Fibroblast of the aortic adventitia (primary cell): ENCODE measurements around the gene TSEN34. TPM values are rescaled to one million over a fixed set of nuclear protein-coding genes. Genes with fewer than 3 reads are reported as not detected.
"Not testable (repeated sequence)": the region's sequence is repeated elsewhere in the genome, so short reads cannot be mapped to it uniquely, and the experiment has no call there.

ENCODE experiments used
- DNase-seq: peaks from one replicate; pipeline ENCODE4 v3.0.0-alpha.2; 2010; ENCODE audit warnings: low read depth
- H3K4me3 ChIP-seq: 2 replicates; pipeline ENCODE4 v1.5.1; 2011; ENCODE audit warnings: low read depth, mild to moderate bottlenecking, control low read depth, low read length, moderate library complexity
- total RNA-seq: library from RNA; depleted of rRNA; stranded (reverse); fragments of >200 nt; gene quantifications from 2 replicates; pipeline ENCODE4 v1.2.3, GENCODE V29; 2012; ENCODE audit warnings: low replicate concordance
- TF ChIP-seq, protein P1 (sequence below): IDR thresholded peaks from 2 replicates; pipeline ENCODE4 v1.5.1; 2011; ENCODE audit warnings: mild to moderate bottlenecking, low read length, control low read depth, inconsistent platforms; ENCODE audit not compliant: insufficient read depth

The TSEN34 gene
- total RNA-seq, 1 donor, result 42.8 TPM

- no peak overlapping the region for H3K4me3 ChIP-seq
- no peak for DNase-seq
- TF ChIP-seq, protein P1, sequence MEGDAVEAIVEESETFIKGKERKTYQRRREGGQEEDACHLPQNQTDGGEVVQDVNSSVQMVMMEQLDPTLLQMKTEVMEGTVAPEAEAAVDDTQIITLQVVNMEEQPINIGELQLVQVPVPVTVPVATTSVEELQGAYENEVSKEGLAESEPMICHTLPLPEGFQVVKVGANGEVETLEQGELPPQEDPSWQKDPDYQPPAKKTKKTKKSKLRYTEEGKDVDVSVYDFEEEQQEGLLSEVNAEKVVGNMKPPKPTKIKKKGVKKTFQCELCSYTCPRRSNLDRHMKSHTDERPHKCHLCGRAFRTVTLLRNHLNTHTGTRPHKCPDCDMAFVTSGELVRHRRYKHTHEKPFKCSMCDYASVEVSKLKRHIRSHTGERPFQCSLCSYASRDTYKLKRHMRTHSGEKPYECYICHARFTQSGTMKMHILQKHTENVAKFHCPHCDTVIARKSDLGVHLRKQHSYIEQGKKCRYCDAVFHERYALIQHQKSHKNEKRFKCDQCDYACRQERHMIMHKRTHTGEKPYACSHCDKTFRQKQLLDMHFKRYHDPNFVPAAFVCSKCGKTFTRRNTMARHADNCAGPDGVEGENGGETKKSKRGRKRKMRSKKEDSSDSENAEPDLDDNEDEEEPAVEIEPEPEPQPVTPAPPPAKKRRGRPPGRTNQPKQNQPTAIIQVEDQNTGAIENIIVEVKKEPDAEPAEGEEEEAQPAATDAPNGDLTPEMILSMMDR, result no peak
These were observed 11.8 kb upstream of the TSEN34 start for GRCh38 chr19:54179262-54179852.

DNA sequence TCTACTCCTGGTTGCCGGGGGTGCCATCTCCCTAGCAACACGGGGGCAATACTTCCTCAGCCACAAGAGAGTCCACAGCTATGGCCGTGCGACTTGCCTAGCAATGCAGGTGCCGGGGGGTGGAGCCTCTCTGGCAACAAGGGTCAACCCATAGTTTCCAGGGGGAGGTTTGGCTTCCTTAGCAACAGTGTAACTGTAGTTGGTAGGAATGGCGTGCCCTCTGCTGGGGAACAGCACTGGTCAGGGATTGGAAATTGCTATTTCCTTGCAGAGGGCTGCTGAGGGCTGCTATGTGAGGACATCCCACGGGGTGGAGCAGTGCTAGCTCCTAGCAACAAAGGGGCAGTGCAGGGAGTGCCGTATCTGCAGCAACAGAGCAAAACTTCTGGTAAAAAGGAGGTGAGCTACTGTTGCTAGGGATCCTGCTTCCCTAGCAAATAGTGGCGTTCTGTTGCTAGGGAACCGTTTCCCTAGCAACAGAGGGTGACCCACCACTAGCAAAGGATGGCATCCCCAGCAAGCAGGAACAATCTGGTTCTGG lies 11.1 kb upstream of the TSEN34 start:
- TF ChIP-seq, protein P1, result peak; percentile 21
- no peak overlapping the region for H3K4me3 ChIP-seq
- DNase-seq, result peak; percentile 35

DNA sequence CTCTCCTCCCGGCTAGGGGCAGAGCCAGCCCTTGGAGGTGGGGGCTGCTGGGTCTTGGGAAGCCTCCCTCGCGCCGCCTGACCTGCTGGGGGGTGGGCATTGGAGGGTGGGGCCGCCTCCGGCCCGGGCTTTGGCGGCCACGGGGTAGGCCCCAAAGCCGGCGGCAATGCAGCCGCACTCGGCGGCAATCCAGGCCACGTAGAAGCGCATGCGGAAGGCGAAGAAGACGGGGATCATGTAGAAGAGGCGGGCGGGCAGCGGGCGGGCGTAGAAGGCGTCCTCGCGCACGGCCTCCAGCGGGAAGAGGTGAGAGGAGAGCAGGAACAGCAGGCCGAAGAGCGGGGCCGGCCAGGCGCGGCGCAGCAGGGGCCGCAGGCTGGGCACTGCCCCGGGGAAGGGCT lies 10.4 kb upstream of the TSEN34 start:
- H3K4me3 ChIP-seq, result no peak overlapping the region
- DNase-seq, result no peak
- TF ChIP-seq, protein P1, result no peak

DNA sequence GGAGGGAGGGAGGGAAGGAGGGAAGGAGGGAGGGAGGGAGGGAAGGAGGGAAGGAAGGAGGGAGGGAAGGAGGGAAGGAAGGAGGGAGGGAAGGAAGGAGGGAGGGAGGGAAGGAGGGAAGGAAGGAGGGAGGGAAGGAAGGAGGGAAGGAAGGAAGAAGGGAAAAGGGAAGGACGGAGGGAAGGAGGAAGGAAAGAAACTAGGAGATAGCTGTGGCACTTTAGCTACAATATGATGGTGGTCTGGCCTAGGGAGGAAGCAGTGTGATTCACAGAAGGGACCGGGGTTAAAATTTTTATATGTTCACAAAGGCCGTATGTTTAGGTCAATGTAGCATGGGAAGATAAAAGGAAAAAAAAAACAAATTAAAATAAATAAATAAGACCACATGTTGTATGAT lies 9.2 kb upstream of the TSEN34 start:
- not testable (repeated sequence) for H3K4me3 ChIP-seq, DNase-seq

GRCh38 chr19:54183431-54183830 lies 7.7 kb upstream of the TSEN34 start:
- TF ChIP-seq, protein P1, result no peak

DNA sequence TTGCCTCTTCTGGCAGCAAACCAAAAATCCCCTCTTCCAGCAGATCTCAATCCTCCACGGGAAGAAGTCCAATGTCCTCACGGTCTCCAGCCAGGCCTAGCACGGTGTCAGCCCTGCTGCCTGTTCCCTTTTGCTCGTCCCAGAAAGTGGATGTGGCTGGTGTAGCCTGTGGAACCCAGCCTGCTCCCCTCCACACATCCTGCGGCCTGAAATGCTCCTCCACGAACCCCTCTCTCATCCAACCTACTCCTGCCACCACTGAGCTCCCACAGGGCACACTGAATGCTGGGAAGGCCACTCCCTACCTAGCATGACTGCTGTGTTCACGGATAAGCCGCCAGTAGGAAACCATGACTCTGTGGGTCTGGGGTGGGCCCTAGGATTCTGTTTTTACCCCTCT lies 4.8 kb upstream of the TSEN34 start:
- no peak overlapping the region for H3K4me3 ChIP-seq
- TF ChIP-seq, protein P1, result no peak
- DNase-seq, result no peak

More at GRCh38 chr19:54183431-54183830, 7.7 kb upstream of the TSEN34 start:
- DNase-seq, result no peak
- H3K4me3 ChIP-seq, result no peak overlapping the region

- no peak for DNase-seq
- TF ChIP-seq, protein P1, result no peak
- no peak overlapping the region for H3K4me3 ChIP-seq
These were observed 4.2 kb upstream of the TSEN34 start for GRCh38 chr19:54186934-54187381.
